ENCODE data around the gene SLC7A11. TPM values are rescaled to one million over a fixed set of nuclear protein-coding genes. Genes with fewer than 3 reads are reported as not detected.
"Not testable (repeated sequence)": the region's sequence is repeated elsewhere in the genome, so short reads cannot be mapped to it uniquely, and the experiment has no call there.

SLC7A11 gene
- total and polyA plus RNA-seq, 2 donors (not counting 1 experiment from before 2014, with no cell fraction given): 9.6 to 74.8 TPM

DNA sequence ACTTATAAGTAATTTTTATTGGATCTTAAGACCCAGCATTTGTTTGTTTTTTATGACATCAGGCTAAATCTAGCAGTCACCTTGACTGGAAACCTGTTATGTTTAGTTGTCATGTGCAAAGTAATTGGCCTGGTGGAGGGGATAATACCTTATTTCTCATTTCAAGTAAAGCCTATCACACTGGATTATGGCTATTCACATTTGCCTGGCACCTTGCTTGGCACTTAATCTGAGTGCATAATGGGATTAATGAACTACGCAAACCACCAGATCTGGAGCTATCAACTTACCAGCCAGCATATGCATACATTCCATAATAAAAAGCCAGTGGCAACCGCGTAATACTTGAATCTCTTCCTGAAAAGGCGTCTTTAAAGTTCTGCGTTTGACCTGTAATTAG is 23.2 kb downstream of the SLC7A11 start:
- H3K9ac ChIP-seq (ENCODE audit: insufficient read depth, low read length): no peak overlapping the region
- no peaks in the 10 kb centered on the region for H3K27me3 ChIP-seq (ENCODE audit: control insufficient read depth, insufficient read depth, low read length)
- peaks cover 2% of the 10 kb centered on the region for H3K36me3 ChIP-seq (ENCODE audit: control insufficient read depth, insufficient read depth, low read length)
- no peaks in the 10 kb centered on the region for H3K79me2 ChIP-seq (ENCODE audit: control insufficient read depth, insufficient read depth, low read length)
- H3K27ac ChIP-seq (ENCODE audit: insufficient read depth, low read length): no peak overlapping the region
- no peak overlapping the region for H3K4me3 ChIP-seq (replicated peaks in 1 of 4; ENCODE audit: control extremely low read depth in 1 of 4, insufficient read depth in 1 of 4, low read depth in 3 of 4, low read length in 4 of 4)
- DNase-seq (ENCODE audit: low read depth in 2 of 2): no peak
- TF ChIP-seq EZH2 (IDR thresholded peaks at IDR 0.05; ENCODE audit: low read length, missing control alignments): no peak
- TF ChIP-seq, protein P1, sequence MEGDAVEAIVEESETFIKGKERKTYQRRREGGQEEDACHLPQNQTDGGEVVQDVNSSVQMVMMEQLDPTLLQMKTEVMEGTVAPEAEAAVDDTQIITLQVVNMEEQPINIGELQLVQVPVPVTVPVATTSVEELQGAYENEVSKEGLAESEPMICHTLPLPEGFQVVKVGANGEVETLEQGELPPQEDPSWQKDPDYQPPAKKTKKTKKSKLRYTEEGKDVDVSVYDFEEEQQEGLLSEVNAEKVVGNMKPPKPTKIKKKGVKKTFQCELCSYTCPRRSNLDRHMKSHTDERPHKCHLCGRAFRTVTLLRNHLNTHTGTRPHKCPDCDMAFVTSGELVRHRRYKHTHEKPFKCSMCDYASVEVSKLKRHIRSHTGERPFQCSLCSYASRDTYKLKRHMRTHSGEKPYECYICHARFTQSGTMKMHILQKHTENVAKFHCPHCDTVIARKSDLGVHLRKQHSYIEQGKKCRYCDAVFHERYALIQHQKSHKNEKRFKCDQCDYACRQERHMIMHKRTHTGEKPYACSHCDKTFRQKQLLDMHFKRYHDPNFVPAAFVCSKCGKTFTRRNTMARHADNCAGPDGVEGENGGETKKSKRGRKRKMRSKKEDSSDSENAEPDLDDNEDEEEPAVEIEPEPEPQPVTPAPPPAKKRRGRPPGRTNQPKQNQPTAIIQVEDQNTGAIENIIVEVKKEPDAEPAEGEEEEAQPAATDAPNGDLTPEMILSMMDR (conservative IDR thresholded peaks at IDR 0.05 in 1 of 2, IDR thresholded peaks at IDR 0.05 in 1 of 2; ENCODE audit: low read depth in 1 of 2, low read length in 2 of 2): no peak
- no peaks in the 10 kb centered on the region for H3K9me3 ChIP-seq (ENCODE audit: control insufficient read depth, insufficient read depth, low read depth, low read length)
- no peak overlapping the region for H3K4me2 ChIP-seq (ENCODE audit: extremely low read depth, insufficient read depth, low read length)
- H3K4me1 ChIP-seq (ENCODE audit: control insufficient read depth, extremely low read depth, insufficient read depth, low read length): peaks cover 5% of the 10 kb centered on the region
- no peaks in the 10 kb centered on the region for H4K20me1 ChIP-seq (ENCODE audit: control insufficient read depth, extremely low read depth, insufficient read depth, low read length)
- H2AFZ ChIP-seq (ENCODE audit: low read length): no peak overlapping the region

DNA sequence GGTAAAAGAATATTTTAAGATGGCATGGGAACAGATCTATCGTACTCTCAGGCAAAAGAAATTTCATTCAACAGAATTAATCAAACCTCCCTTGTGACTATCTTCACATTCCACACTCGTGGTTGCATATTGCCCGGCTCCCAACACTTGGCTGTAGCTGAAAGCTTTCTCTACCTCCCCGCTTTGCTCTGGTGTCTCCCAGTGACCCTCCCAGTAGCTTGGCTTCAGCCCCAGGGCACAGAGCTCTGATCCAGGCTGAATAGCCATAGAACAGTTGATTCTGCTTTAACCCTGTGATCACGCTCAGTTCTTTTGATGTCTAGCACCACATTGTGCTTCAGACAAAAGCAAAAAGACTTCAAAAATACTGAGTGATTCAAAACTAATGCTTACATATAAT is 24.6 kb downstream of the SLC7A11 start:
- H3K9me3 ChIP-seq (ENCODE audit: control insufficient read depth, insufficient read depth, low read depth, low read length): no peaks in the 10 kb centered on the region
- H4K20me1 ChIP-seq (ENCODE audit: control insufficient read depth, extremely low read depth, insufficient read depth, low read length): no peaks in the 10 kb centered on the region
- H3K4me2 ChIP-seq (ENCODE audit: extremely low read depth, insufficient read depth, low read length): no peak overlapping the region
- H3K4me1 ChIP-seq (ENCODE audit: control insufficient read depth, extremely low read depth, insufficient read depth, low read length): peaks cover 5% of the 10 kb centered on the region
- no peak overlapping the region for H3K27ac ChIP-seq (ENCODE audit: insufficient read depth, low read length)
- H3K27me3 ChIP-seq (ENCODE audit: control insufficient read depth, insufficient read depth, low read length): no peaks in the 10 kb centered on the region
- no peak overlapping the region for H2AFZ ChIP-seq (ENCODE audit: low read length)
- H3K79me2 ChIP-seq (ENCODE audit: control insufficient read depth, insufficient read depth, low read length): no peaks in the 10 kb centered on the region
- H3K4me3 ChIP-seq (replicated peaks in 1 of 4; ENCODE audit: control extremely low read depth in 1 of 4, insufficient read depth in 1 of 4, low read depth in 3 of 4, low read length in 4 of 4): no peak overlapping the region
- DNase-seq (ENCODE audit: low read depth in 2 of 2): no peak
- TF ChIP-seq, protein P1 (conservative IDR thresholded peaks at IDR 0.05 in 1 of 2, IDR thresholded peaks at IDR 0.05 in 1 of 2; ENCODE audit: low read depth in 1 of 2, low read length in 2 of 2): no peak
- TF ChIP-seq EZH2 (IDR thresholded peaks at IDR 0.05; ENCODE audit: low read length, missing control alignments): no peak
- no peak overlapping the region for H3K9ac ChIP-seq (ENCODE audit: insufficient read depth, low read length)
- peaks cover 2% of the 10 kb centered on the region for H3K36me3 ChIP-seq (ENCODE audit: control insufficient read depth, insufficient read depth, low read length)

DNA sequence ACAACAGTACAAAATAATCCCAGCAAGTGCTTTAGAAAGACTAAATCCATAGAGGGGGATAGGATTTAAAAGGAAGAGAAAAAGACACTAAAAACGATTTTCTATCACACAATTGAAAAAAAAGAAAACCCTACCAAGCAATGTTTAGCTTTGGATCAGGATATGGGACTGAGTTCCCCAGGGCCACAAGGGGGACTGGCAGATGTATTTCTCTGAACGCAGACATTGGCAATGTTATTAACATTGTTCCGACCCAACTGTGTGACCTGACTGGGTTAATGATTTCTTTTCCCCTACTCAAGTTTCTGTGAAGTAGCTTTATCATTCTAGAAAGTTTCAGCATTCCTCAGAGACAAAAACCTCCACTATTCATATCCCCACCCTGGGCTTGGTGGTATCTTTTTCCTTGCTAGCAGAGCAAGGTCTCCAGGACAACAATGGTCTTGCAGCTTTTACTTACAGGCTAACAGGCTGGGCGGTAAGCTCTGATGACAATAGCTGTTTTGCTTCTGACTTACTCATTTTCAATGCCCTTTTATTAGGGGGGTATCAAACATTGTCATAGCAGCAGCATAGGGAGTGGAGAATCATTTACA is 25.8 kb downstream of the SLC7A11 start:
- Histone ChIP-seq H3K4me3 (replicated peaks in 1 of 4; ENCODE audit: control extremely low read depth in 1 of 4, insufficient read depth in 1 of 4, low read depth in 3 of 4, low read length in 4 of 4) (no peak overlapping the region), H3K4me2 (ENCODE audit: extremely low read depth, insufficient read depth, low read length) (no peak overlapping the region), H3K4me1 (ENCODE audit: control insufficient read depth, extremely low read depth, insufficient read depth, low read length) (peaks cover under 1% of the 10 kb centered on the region), H3K9me3 (ENCODE audit: control insufficient read depth, insufficient read depth, low read depth, low read length) (no peaks in the 10 kb centered on the region), H3K9ac (ENCODE audit: insufficient read depth, low read length) (no peak overlapping the region), H2AFZ (ENCODE audit: low read length) (no peak overlapping the region), H3K36me3 (ENCODE audit: control insufficient read depth, insufficient read depth, low read length) (peaks cover 2% of the 10 kb centered on the region), H3K79me2 (ENCODE audit: control insufficient read depth, insufficient read depth, low read length) (no peaks in the 10 kb centered on the region), H3K27me3 (ENCODE audit: control insufficient read depth, insufficient read depth, low read length) (no peaks in the 10 kb centered on the region), H4K20me1 (ENCODE audit: control insufficient read depth, extremely low read depth, insufficient read depth, low read length) (no peaks in the 10 kb centered on the region), H3K27ac (ENCODE audit: insufficient read depth, low read length) (no peak overlapping the region)
- TF ChIP-seq, protein P1 (conservative IDR thresholded peaks at IDR 0.05 in 1 of 2, IDR thresholded peaks at IDR 0.05 in 1 of 2; ENCODE audit: low read depth in 1 of 2, low read length in 2 of 2): no peak
- no peak for TF ChIP-seq EZH2 (IDR thresholded peaks at IDR 0.05; ENCODE audit: low read length, missing control alignments)
- DNase-seq (ENCODE audit: low read depth in 2 of 2): no peak

DNA sequence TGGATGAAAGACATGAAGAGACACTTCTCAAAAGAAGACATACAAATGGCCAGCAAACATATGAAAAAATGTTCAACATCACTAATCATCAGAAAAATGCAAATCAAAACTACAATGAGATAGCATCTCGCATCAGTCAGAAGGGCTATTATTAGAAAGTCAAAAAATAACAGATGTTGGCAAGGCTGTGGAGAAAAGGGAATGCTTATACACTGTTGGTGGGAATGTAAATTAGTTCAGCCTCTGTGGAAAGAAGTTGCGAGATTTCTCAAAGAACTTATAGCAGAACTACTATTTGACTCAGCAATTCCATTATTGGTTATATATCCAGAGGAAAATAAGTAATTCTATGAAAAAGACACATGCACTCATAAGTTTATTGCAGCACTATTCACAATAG is 31.6 kb downstream of the SLC7A11 start:
- H3K9me3 ChIP-seq (ENCODE audit: control insufficient read depth, insufficient read depth, low read depth, low read length); H3K9ac ChIP-seq (ENCODE audit: insufficient read depth, low read length); H3K4me2 ChIP-seq (ENCODE audit: extremely low read depth, insufficient read depth, low read length); H3K36me3 ChIP-seq (ENCODE audit: control insufficient read depth, insufficient read depth, low read length); DNase-seq (ENCODE audit: low read depth in 2 of 2); H3K4me3 ChIP-seq (replicated peaks in 1 of 4; ENCODE audit: control extremely low read depth in 1 of 4, insufficient read depth in 1 of 4, low read depth in 3 of 4, low read length in 4 of 4); H4K20me1 ChIP-seq (ENCODE audit: control insufficient read depth, extremely low read depth, insufficient read depth, low read length); H3K79me2 ChIP-seq (ENCODE audit: control insufficient read depth, insufficient read depth, low read length); H3K27ac ChIP-seq (ENCODE audit: insufficient read depth, low read length); H3K4me1 ChIP-seq (ENCODE audit: control insufficient read depth, extremely low read depth, insufficient read depth, low read length); H2AFZ ChIP-seq (ENCODE audit: low read length); H3K27me3 ChIP-seq (ENCODE audit: control insufficient read depth, insufficient read depth, low read length): not testable (repeated sequence)
